Measurements from ENCODE around the gene RAPGEF5.
A peak's percentile ranks its signal among the peaks of the same experiment; 100 is the strongest.

The RAPGEF5 gene

DNA sequence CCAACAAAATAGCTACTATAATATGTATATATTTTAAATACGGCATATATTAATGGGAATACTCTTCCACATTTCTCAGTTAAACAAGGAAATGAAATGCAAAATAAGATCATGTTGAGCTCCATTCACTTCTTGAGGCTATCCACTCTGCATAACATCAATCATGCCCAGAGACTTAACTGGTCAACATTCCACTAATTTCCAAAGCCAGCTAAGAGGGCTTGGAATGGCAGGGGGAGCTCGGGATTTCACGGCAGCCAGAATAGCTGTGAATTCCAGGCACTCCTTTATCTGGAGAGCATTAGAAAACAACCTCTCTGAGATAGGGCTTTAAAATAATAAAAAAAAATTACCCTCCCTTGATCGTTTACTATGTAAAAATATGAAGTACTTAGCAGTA lies 216.4 kb downstream of the RAPGEF5 start:
- no peaks in the 10 kb centered on the region for H3K36me3 ChIP-seq (ENCODE audit: control insufficient read depth, insufficient read depth, low read length)
- peaks cover 18% of the 10 kb centered on the region for H3K79me2 ChIP-seq
- TF ChIP-seq, protein P1, sequence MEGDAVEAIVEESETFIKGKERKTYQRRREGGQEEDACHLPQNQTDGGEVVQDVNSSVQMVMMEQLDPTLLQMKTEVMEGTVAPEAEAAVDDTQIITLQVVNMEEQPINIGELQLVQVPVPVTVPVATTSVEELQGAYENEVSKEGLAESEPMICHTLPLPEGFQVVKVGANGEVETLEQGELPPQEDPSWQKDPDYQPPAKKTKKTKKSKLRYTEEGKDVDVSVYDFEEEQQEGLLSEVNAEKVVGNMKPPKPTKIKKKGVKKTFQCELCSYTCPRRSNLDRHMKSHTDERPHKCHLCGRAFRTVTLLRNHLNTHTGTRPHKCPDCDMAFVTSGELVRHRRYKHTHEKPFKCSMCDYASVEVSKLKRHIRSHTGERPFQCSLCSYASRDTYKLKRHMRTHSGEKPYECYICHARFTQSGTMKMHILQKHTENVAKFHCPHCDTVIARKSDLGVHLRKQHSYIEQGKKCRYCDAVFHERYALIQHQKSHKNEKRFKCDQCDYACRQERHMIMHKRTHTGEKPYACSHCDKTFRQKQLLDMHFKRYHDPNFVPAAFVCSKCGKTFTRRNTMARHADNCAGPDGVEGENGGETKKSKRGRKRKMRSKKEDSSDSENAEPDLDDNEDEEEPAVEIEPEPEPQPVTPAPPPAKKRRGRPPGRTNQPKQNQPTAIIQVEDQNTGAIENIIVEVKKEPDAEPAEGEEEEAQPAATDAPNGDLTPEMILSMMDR (IDR thresholded peaks at IDR 0.05), result no peak
- peak overlapping the region; percentile 73 for H3K27ac ChIP-seq
- no peak overlapping the region for H2AFZ ChIP-seq
- H3K27me3 ChIP-seq (ENCODE audit: control insufficient read depth, insufficient read depth, low read length), result no peaks in the 10 kb centered on the region
- no peak overlapping the region for H3K4me3 ChIP-seq (ENCODE audit: low read depth, low read length)
- no peak overlapping the region for H3K9ac ChIP-seq
- H3K4me1 ChIP-seq, result peaks cover 68% of the 10 kb centered on the region
- no peak overlapping the region for H3K4me2 ChIP-seq (ENCODE audit: low read length)
- no peaks in the 10 kb centered on the region for H3K9me3 ChIP-seq (ENCODE audit: control insufficient read depth, low read length)

DNA sequence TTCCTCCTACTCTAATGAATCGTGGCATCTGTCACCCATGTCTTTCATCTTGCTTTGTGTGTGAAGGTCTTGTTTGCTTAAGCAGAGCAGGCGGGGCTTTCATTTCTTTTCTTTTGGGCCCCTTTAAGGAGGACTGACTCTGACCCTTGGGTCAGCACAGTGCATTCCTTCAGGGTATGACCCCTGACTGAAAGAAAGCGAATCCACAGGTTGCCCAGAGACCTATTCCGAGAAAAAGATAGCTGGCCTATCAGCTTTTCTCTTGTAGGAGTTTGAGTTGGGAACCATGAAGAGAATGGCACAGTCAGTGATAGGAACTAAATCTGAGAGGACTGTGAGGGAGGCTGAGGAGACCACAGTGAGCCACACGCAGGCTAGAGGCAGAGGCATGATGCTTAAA lies 218.1 kb downstream of the RAPGEF5 start:
- no peaks in the 10 kb centered on the region for H3K36me3 ChIP-seq (ENCODE audit: control insufficient read depth, insufficient read depth, low read length)
- H3K27ac ChIP-seq, result peak overlapping the region; percentile 73
- H3K27me3 ChIP-seq (ENCODE audit: control insufficient read depth, insufficient read depth, low read length), result no peaks in the 10 kb centered on the region
- H2AFZ ChIP-seq, result no peak overlapping the region
- H3K9ac ChIP-seq, result no peak overlapping the region
- peaks cover 14% of the 10 kb centered on the region for H3K79me2 ChIP-seq
- no peak overlapping the region for H3K4me2 ChIP-seq (ENCODE audit: low read length)
- no peaks in the 10 kb centered on the region for H3K9me3 ChIP-seq (ENCODE audit: control insufficient read depth, low read length)
- no peak overlapping the region for H3K4me3 ChIP-seq (ENCODE audit: low read depth, low read length)
- TF ChIP-seq, protein P1 (IDR thresholded peaks at IDR 0.05), result no peak
- peaks cover 69% of the 10 kb centered on the region for H3K4me1 ChIP-seq

DNA sequence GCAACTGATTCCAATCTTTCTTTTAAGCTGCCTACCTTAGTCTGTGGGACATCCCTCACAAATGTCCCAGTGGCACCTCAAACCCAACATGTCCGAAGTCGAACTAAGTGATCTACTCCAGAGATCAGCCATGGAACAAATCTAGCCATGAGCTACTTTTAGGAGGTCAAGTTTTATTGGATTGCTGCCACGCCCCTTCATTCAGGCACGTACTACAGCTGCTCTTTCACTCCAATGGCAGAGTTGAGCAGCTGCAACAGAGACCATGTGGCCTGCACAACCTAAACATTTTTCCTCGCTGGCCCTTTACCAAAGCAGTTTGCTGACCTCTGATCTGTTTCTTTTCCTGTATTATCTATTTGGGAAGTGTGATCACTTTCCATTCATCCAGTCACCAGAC lies 218.8 kb downstream of the RAPGEF5 start:
- peaks cover 8% of the 10 kb centered on the region for H3K79me2 ChIP-seq
- no peak overlapping the region for H3K4me2 ChIP-seq (ENCODE audit: low read length)
- peaks cover 68% of the 10 kb centered on the region for H3K4me1 ChIP-seq
- no peak overlapping the region for H3K9ac ChIP-seq
- no peak overlapping the region for H2AFZ ChIP-seq
- peak overlapping the region; percentile 73 for H3K27ac ChIP-seq
- H3K27me3 ChIP-seq (ENCODE audit: control insufficient read depth, insufficient read depth, low read length), result no peaks in the 10 kb centered on the region
- TF ChIP-seq, protein P1 (IDR thresholded peaks at IDR 0.05), result no peak
- no peaks in the 10 kb centered on the region for H3K9me3 ChIP-seq (ENCODE audit: control insufficient read depth, low read length)
- no peak overlapping the region for H3K4me3 ChIP-seq (ENCODE audit: low read depth, low read length)
- H3K36me3 ChIP-seq (ENCODE audit: control insufficient read depth, insufficient read depth, low read length), result no peaks in the 10 kb centered on the region

DNA sequence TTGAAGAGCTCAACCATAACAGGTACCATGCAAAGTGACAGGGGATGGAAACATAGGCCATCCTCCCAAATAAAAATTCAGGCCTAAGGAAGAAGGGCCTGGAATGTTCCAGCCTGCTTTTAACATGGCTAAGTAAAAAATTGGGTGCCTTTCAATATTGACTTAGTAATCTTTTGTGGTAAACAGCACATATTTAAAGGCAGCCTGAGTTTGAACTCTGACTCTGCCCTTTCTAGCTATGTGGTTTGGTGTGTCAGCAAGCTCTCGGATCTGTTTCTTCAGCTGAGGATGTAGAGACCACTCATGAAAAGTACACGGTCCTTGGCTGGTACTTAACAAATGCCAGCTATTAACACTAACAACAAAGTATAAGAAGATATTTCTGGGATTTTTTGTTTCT lies 219.5 kb downstream of the RAPGEF5 start:
- H3K4me2 ChIP-seq (ENCODE audit: low read length), result no peak overlapping the region
- no peak overlapping the region for H3K9ac ChIP-seq
- no peaks in the 10 kb centered on the region for H3K36me3 ChIP-seq (ENCODE audit: control insufficient read depth, insufficient read depth, low read length)
- no peaks in the 10 kb centered on the region for H3K27me3 ChIP-seq (ENCODE audit: control insufficient read depth, insufficient read depth, low read length)
- H3K79me2 ChIP-seq, result peaks cover 8% of the 10 kb centered on the region
- H3K27ac ChIP-seq, result peak overlapping the region; percentile 73
- H3K9me3 ChIP-seq (ENCODE audit: control insufficient read depth, low read length), result no peaks in the 10 kb centered on the region
- peaks cover 68% of the 10 kb centered on the region for H3K4me1 ChIP-seq
- H2AFZ ChIP-seq, result no peak overlapping the region
- TF ChIP-seq, protein P1 (IDR thresholded peaks at IDR 0.05), result no peak
- H3K4me3 ChIP-seq (ENCODE audit: low read depth, low read length), result no peak overlapping the region

DNA sequence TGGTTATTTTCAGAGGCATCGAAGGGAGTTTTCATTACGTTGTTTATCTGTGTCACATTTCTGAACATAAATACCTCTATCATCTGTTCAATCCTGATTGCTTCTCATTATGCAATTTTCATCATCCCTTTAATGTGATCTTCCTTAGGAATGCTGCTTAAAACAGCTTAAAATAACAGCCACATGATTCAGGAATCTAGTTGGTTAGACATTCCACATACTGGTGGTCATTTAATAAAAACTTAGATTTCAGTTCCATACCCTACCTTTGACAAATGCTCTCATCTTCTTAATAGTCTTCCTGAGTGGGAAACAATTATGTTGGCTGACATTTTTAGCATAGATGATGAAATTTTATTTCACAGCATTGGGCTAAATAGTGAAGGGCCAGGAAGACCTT lies 219.9 kb downstream of the RAPGEF5 start:
- Histone ChIP-seq H3K4me3 (ENCODE audit: low read depth, low read length) (no peak overlapping the region), H3K4me1 (peaks cover 66% of the 10 kb centered on the region), H3K79me2 (peaks cover 7% of the 10 kb centered on the region), H3K36me3 (ENCODE audit: control insufficient read depth, insufficient read depth, low read length) (no peaks in the 10 kb centered on the region), H3K9ac (no peak overlapping the region), H2AFZ (no peak overlapping the region), H3K4me2 (ENCODE audit: low read length) (no peak overlapping the region), H3K9me3 (ENCODE audit: control insufficient read depth, low read length) (no peaks in the 10 kb centered on the region), H3K27ac (peak overlapping the region; percentile 73), H3K27me3 (ENCODE audit: control insufficient read depth, insufficient read depth, low read length) (no peaks in the 10 kb centered on the region)
- TF ChIP-seq, protein P1 (IDR thresholded peaks at IDR 0.05), result no peak

Data from parathyroid adenoma (tissue), 2 donors.